Stimulated activated CD4-positive, alpha-beta T cell treated with anti-CD3 and anti-CD28 coated beads, TNF-alpha, amount 100 ng/mL, for 1 hour (primary cell): ENCODE measurements around the gene IL4I1.

ENCODE experiments used
- DNase-seq, 3 donors: peaks; one replicate each; pipeline ENCODE4 v3.0.0-alpha.2; 2020; ENCODE audit warnings: low read depth in 3 of 3, low spot score in 1 of 3

Gene IL4I1

DNA sequence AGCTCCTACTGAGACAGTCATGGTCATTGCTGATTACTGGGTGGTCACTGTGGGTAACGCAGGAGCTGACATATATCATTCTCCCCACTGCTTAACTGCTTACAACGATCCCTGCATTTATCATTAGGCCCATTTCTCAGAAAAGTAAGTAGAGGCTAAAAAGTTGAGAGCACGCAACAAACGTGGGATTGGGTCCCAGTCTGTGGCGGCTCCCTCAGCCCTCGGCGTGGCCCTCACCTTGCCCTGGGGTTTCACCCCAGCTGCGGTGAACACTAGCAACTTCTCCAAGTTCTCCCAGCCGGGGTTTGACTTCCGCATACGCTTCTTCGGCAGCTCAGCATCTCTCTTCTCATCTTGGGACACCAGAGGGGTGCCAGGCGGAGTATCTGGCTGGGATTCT is 31.8 kb downstream of the IL4I1 start:
- DNase-seq = no peak

DNA sequence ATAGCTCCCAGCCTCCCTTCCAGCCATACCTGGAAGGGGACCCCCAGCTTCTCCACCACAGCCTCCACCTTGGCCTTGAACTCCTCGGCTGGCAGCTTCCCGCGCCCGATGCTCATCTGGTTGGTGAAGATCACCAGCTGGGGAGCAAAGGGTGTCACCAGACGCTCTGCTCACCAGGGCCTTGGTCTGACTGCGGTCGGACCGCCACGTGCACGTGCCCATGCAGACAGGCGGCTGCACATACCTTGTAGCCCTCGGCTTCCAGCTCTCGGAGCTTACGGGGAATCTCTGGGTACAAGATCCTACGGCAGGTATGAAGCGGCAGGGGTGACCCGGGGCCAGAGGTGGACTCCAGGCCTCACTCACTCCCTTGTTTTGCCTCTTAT is 32.8 kb downstream of the IL4I1 start:
- no peak for DNase-seq

DNA sequence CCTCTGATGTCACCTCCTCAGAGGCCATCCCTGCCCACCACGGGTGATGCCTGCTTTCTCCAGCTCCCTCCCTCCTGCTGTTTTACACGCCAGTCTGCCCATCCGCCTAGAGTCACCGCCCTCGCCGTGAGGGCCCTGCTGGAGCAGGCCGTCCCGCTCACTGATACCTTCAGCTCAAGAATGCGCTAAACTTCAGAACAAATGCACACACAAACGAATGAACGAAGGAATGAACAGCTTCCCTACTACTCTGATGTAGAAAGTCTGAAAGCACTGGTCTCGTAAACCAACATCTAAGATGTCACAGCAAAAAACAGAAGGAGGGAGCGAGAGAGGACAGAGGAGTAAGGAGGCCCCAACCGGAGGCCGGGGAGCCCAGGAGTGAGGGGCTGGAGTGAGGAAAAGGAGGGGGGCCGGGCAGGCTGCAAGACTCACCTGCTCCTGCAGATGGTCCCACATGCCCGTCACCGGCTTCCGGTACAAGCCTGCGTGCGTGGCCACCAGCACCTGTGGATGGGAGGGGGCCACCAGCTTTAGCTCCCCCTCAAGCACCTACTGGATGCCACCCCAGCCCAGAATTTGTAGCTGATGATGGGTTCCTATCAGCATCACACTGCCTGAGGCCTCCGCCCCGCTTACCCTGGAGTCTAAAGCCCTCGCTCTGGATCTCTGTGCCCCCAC is 33.3 kb downstream of the IL4I1 start:
- no peak for DNase-seq

DNA sequence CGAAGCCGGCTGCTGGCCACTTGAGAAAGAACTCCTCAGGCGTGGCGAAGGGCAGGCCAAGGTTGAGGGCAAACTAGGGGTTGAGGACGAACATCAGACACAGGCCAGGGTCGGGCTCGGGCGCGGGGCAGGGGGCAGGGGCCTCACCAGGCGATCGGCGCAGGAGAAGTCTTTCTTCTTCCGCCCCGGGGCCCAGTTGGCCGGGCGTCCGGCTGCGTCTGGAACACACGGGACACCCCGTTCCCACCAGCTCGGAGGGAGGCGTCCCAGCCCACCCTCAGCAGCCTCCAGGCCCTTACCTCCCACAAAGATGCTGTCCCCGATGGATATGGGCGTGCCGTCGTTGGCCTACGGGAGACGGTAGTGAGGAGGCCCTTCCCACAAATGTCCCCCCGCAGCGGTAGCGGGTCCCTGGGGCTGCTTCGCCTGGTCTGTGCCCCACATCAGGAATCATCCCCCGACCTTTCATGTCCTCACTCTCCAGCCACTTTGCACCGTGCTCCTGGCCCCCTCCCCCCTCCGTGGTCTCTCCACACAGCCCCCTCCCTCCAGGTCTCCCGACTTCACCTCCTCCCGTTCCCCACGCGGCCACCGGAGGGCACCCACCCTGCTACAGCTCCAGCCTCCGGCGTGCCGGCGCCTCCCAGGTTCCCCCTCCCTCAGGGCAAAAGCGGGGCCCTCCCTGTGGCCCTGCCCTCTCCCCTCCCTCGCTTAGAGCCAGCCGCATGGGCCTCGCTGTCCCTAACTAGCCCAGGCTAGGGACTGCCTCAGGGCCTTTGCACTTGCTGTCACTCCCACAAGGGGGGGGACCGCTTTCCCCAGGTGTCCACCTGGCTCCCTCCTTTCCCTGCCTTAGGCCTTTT is 34.1 kb downstream of the IL4I1 start:
- DNase-seq = no peak

DNA sequence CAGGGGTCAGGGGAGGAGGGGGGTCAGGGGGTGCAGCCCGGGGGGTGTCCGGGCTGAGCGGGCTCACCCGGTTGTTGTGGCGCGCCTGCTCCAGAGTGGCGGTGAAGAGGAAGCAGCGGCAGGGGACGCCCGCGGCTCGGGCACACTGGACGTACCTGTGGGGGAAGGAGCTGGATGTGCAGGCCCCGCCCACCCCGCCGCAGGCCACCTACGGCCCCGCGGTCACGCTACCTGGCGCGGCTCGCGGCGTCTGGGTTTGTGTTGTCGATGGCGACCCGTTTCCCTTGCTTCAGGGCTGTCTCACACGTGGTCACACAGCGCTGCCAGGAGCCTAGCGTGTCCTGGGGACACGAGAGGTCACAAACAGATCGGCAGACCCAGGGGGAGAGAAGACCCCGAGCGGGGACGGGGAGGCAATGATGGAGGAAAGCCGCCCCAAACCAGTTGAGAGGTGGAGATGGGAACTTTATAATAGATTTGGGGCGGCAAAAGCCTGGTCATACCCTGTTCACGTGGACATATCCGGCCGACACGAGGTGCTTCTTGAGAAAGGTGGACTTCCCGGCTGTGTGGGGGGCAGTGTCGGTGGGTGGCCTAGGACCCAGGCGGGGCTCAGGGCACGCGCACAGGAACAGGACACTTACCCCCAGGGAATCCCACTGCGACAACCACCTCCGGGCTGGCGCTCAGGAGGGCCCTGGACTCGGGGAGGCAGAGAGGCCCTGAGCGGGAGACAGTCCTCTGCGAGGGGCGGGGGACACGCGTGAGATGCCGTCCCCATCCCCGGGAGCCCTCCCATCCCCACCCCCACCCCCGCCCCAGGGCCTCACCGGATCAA is 34.9 kb downstream of the IL4I1 start:
- no peak for DNase-seq

DNA sequence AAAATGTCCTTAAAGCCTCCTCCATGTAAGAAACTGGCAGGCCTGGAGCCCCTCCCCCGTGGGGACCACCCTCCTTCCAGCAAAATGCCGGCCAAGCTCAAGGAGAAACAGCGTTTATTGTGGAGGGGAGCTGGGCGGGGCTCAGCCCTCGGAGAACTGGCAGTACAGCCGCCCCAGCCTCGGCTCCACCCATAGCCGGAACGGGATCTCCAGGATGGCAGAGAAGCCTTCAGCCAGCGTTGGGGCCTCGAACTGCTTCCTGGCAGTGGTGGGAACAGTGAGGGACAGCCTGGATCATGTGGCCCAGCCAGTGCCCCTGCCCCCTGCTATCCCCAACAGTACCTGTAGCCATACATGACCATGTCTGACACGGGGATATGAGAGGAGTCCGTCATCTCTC is 35.6 kb downstream of the IL4I1 start:
- no peak for DNase-seq

- no peak for DNase-seq
These were observed 36.2 kb downstream of the IL4I1 start for GRCh38 chr19:49860336-49861102.

- no peak for DNase-seq
These were observed 36.9 kb downstream of the IL4I1 start for GRCh38 chr19:49859682-49860335.

DNA sequence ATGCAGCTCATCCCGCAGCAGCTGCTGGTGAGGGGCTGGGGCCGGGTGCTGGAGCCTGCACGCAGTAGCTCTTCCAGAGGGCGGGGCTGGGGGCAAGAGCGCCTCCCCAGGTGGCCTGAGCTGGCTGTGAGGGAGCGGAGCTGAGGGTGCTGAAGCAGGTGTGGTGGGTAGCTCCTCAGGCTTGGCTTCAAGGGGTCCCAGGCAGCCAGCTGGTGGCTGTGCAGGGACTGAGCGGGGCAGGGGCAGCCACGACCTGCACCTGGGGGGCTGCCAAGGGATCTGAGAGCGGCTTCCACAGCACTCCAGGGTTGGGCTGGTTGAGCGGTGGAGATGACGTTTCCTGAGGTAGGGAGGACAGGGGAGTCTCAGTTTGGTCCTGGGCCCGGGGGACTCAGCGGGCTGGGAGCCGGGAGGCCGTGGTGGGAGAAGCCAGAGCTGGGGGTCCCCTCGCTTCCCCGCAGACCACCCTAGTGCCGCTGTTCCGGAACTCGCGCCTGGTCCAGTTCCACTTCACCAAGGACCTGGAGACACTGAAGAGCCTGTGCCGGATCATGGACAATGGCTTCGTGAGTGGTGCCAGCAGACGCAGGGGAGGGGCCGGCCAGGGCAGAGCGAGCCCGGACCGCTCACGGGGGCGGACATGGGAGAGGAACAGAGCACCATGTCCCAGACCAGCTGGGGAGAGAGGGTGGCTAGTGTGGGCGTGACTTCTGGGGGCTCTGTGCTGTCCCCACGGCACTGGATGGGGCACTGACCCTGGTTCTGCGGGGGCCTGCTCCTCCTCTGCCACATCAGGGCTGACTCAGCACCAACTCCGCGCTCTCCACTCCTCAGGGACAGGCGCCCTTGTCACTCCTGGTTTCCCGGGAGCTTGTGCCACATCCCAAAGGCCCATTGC is 38.4 kb downstream of the IL4I1 start:
- no peak for DNase-seq

GRCh38 chr19:49857838-49858087 is 38.9 kb downstream of the IL4I1 start:
- no peak for DNase-seq

GRCh38 chr19:49857061-49857837 is 39.4 kb downstream of the IL4I1 start:
- no peak for DNase-seq

GRCh38 chr19:49856574-49857021 is 40.1 kb downstream of the IL4I1 start:
- no peak for DNase-seq

DNA sequence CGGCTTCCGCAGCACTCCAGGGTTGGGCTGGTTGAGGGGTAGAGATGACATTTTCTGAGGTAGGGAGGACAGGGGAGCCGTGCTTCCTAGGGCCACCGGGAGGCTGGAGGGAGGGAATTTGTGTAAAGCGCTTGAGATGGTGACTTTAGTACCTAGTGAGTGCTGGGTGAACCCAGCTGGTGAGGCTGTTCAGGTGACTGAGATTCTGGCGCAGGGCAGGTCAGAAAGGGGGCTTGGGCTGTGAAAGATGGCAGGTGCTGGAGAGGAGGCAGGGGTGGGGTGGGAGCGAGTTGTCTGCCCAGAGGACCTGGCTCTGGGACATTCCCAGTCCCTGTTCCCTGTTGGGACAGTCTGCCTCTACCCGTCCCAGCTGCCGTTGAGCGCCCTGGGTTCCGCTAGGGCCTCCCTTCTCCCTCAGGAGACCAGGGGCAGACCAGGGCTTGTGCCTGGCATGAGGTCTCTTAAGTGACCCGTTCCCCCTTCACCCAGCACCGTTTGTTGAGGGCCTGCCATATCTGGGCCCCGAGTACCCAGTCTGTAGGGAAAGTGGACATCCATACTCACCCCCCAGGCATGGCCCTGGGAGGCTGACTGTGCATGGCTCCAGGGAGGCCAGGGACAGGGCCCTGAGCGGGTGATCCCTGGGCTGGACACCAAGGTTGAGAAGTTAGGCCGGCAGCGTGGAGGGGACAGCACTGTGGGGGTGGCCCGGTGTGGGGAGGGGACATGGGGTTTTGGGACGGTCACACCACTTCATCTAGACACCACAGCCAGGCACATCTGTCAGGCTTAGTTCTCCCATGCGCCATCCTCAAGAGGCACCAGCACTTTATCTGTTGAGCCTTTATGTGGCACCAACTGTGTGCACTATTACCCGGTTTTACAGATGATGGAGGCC is 40.8 kb downstream of the IL4I1 start:
- no peak for DNase-seq

DNA sequence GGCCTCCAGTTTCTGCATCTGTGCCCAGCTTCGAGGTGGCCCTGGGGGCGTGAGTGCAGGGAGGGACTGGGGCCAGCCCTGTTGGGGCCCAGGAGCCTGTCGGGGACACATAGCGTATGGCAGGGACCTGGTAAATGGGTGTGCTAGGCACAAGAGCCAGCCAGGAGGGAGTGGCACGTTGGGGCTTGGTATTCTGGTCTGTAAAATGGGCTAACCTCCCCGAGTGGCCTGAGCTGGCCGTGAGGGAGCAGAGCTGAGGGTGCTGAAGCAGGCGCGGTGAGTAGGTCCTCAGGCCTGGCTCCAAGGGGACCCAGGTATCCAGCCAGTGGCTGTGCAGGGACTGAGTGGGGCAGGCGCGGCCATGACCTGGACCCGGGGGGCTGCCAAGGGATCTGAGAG is 41.4 kb downstream of the IL4I1 start:
- no peak for DNase-seq

GRCh38 chr19:49854378-49855263 is 42.1 kb downstream of the IL4I1 start:
- DNase-seq = no peak

DNA sequence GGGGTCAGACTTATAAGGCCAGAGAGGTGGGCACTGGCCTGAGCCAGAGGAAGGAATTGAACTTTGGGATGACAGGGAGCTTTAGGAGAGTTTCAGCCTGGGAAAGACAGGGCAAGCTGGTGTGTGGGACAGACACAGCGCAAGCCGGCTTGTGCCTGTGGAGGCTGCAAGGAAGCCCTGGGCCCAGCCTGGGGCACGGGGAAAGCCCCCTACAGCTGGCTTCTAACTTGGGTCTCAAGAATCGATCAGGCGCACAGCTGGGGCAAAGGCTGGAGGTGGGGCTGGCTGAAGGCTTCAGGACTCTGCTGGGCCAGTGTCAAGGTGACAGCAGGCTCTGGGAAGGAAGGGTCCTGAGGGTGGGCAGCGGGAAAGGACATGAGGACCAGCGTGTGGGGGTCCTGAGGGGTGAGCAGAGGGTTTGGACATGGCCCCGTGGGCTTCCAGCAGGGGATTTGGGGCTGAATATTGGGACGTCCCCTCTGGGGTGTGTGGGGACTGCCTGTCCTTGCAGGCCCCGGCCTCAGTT is 42.8 kb downstream of the IL4I1 start:
- no peak for DNase-seq
